Loucy (cell line): ENCODE measurements around the gene C2CD4B.

Experiments
- H2AFZ ChIP-seq: fragments of 200-600 bp; sonication (generic); 2 replicates; pipeline ENCODE4 v1.6.0; 2016; ENCODE audit warnings: antibody characterized with exemption, mild to moderate bottlenecking, low read length, moderate library complexity
- H3F3A ChIP-seq: fragments of 200-600 bp; 2 replicates; pipeline ENCODE4 v1.6.0; 2016; ENCODE audit warnings: antibody characterized with exemption, low read depth, mild to moderate bottlenecking
- H3K27me3 ChIP-seq: fragments of 200-600 bp; sonication (generic); 2 replicates; pipeline ENCODE4 v1.6.1; 2014; ENCODE audit warnings: low read length, mild to moderate bottlenecking; ENCODE audit not compliant: insufficient read depth, poor library complexity, severe bottlenecking
- H3K36me3 ChIP-seq: fragments of 200-600 bp; sonication (generic); 2 replicates; pipeline ENCODE4 v1.6.1; 2016; ENCODE audit warnings: low read length; ENCODE audit not compliant: insufficient read depth
- H3K4me1 ChIP-seq: fragments of 200-600 bp; sonication (generic); 2 replicates; pipeline ENCODE4 v1.5.1; 2014; ENCODE audit warnings: low read length, mild to moderate bottlenecking; ENCODE audit not compliant: insufficient read depth, poor library complexity, severe bottlenecking
- H3K4me2 ChIP-seq: fragments of 200-600 bp; sonication (generic); 2 replicates; pipeline ENCODE4 v1.6.0; 2014; ENCODE audit warnings: antibody characterized with exemption, low read length, low read depth, mild to moderate bottlenecking; ENCODE audit not compliant: poor library complexity, severe bottlenecking
- H3K4me3 ChIP-seq: fragments of 200-600 bp; sonication (generic); 2 replicates; pipeline ENCODE4 v1.5.1; 2014; ENCODE audit warnings: low read length, mild to moderate bottlenecking, mixed read lengths; ENCODE audit not compliant: poor library complexity, severe bottlenecking
- H3K79me2 ChIP-seq: fragments of 200-600 bp; sonication (generic); 2 replicates; pipeline ENCODE4 v1.6.1; 2014; ENCODE audit warnings: low read length; ENCODE audit not compliant: insufficient read depth
- H3K9ac ChIP-seq: fragments of 200-600 bp; sonication (generic); 2 replicates; pipeline ENCODE4 v1.6.0; 2014; ENCODE audit warnings: mild to moderate bottlenecking, low read depth, low read length, moderate library complexity; ENCODE audit not compliant: poor library complexity, severe bottlenecking
- H3K9me2 ChIP-seq: fragments of 200-600 bp; sonication (generic); replicated peaks from 2 replicates; pipeline ENCODE4 v1.6.1; 2016; ENCODE audit warnings: low read depth, low read length, mixed read lengths
- H3K9me3 ChIP-seq: fragments of 200-600 bp; sonication (generic); 2 replicates; pipeline ENCODE4 v1.6.1; 2014; ENCODE audit warnings: mild to moderate bottlenecking, antibody characterized with exemption, low read length, low read depth; ENCODE audit not compliant: insufficient read depth
- H4K20me1 ChIP-seq: fragments of 200-600 bp; sonication (generic); 2 replicates; pipeline ENCODE4 v1.6.0; 2014; ENCODE audit warnings: antibody characterized with exemption, low read length, mild to moderate bottlenecking; ENCODE audit not compliant: insufficient read depth, poor library complexity, severe bottlenecking
- EZH2phosphoT487 ChIP-seq: fragments of 200-600 bp; IDR thresholded peaks from 2 replicates; pipeline ENCODE4 v1.6.1; 2018; ENCODE audit warnings: antibody characterized with exemption, mild to moderate bottlenecking, moderate library complexity, borderline replicate concordance
- TF ChIP-seq, protein P1 (sequence below): fragments of 200-600 bp; sonication (generic); conservative IDR thresholded peaks from 2 replicates; pipeline ENCODE4 v1.5.1; 2014; ENCODE audit warnings: mild to moderate bottlenecking, antibody characterized with exemption, low read length

Gene C2CD4B

GRCh38 chr15:62121273-62122015, 43.6 kb downstream of the C2CD4B start:
- H3K9me2 ChIP-seq: no peaks in the 10 kb centered on the region
- H3K4me2 ChIP-seq: no peak overlapping the region
- no peak for TF ChIP-seq EZH2phosphoT487
- TF ChIP-seq, protein P1, sequence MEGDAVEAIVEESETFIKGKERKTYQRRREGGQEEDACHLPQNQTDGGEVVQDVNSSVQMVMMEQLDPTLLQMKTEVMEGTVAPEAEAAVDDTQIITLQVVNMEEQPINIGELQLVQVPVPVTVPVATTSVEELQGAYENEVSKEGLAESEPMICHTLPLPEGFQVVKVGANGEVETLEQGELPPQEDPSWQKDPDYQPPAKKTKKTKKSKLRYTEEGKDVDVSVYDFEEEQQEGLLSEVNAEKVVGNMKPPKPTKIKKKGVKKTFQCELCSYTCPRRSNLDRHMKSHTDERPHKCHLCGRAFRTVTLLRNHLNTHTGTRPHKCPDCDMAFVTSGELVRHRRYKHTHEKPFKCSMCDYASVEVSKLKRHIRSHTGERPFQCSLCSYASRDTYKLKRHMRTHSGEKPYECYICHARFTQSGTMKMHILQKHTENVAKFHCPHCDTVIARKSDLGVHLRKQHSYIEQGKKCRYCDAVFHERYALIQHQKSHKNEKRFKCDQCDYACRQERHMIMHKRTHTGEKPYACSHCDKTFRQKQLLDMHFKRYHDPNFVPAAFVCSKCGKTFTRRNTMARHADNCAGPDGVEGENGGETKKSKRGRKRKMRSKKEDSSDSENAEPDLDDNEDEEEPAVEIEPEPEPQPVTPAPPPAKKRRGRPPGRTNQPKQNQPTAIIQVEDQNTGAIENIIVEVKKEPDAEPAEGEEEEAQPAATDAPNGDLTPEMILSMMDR: no peak
- no peak overlapping the region for H3K9ac ChIP-seq
- no peak overlapping the region for H2AFZ ChIP-seq
- no peak overlapping the region for H3K4me3 ChIP-seq
- no peaks in the 10 kb centered on the region for H3K36me3 ChIP-seq
- peaks cover 26% of the 10 kb centered on the region for H3K4me1 ChIP-seq
- H3K79me2 ChIP-seq: no peaks in the 10 kb centered on the region
- H4K20me1 ChIP-seq: no peaks in the 10 kb centered on the region
- H3F3A ChIP-seq: no peaks in the 10 kb centered on the region
- H3K9me3 ChIP-seq: no peaks in the 10 kb centered on the region
- H3K27me3 ChIP-seq: no peaks in the 10 kb centered on the region

DNA sequence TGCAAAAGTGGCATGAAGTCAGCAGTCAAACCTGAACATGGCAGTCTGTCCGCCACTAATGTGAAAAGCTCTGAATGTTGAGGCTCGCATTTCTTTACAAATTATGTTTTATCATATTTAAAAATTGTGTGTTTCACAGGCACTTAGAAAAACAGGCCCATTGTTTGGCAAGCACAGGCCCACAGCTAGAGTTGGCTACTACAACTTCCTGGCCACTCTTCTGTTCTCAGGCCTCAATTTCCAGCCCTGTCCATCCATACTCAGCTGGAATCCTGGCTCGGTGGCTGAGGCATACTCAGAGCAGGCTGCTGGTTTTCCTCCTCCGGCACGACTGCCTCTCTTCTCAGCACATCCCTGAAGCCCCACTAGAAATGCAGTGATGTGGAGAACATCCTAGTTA, 44.3 kb downstream of the C2CD4B start:
- H3K9ac ChIP-seq: no peak overlapping the region
- H3K4me3 ChIP-seq: no peak overlapping the region
- no peak overlapping the region for H3K4me2 ChIP-seq
- H3K36me3 ChIP-seq: no peaks in the 10 kb centered on the region
- H3K4me1 ChIP-seq: peaks cover 26% of the 10 kb centered on the region
- no peak for TF ChIP-seq EZH2phosphoT487
- TF ChIP-seq, protein P1: no peak
- H4K20me1 ChIP-seq: no peaks in the 10 kb centered on the region
- H3K79me2 ChIP-seq: no peaks in the 10 kb centered on the region
- H3K27me3 ChIP-seq: no peaks in the 10 kb centered on the region
- H2AFZ ChIP-seq: no peak overlapping the region
- H3K9me3 ChIP-seq: no peaks in the 10 kb centered on the region
- no peaks in the 10 kb centered on the region for H3F3A ChIP-seq
- H3K9me2 ChIP-seq: no peaks in the 10 kb centered on the region

DNA sequence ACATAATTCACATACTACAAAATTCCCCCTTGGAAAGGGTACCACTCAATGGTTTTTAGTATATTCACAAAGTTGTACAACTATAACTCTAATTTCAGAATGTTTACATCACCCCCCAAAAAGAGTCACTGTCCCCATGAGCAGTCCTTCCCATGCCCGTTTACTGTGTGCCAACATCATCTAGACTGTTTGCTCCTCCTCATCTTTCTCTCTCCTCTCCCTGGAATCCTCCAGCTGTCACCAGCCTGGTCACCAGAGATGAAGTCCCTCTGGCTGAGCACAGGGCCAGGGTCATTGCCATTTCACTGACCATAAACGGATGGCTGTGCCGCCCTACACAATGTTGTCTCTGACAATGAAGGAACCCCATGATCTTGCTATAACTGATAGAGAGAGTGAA, 45.2 kb downstream of the C2CD4B start:
- TF ChIP-seq, protein P1: no peak
- no peaks in the 10 kb centered on the region for H3K9me2 ChIP-seq
- H3K4me2 ChIP-seq: no peak overlapping the region
- no peaks in the 10 kb centered on the region for H3K36me3 ChIP-seq
- no peaks in the 10 kb centered on the region for H3K9me3 ChIP-seq
- H4K20me1 ChIP-seq: no peaks in the 10 kb centered on the region
- H3K79me2 ChIP-seq: no peaks in the 10 kb centered on the region
- no peaks in the 10 kb centered on the region for H3K27me3 ChIP-seq
- no peaks in the 10 kb centered on the region for H3F3A ChIP-seq
- no peak overlapping the region for H3K4me3 ChIP-seq
- H3K4me1 ChIP-seq: peaks cover 18% of the 10 kb centered on the region
- H2AFZ ChIP-seq: peak overlapping the region; percentile 94; the same call in 1 of the 2 replicates
- H3K9ac ChIP-seq: no peak overlapping the region
